HT-29 (cell line): Measurements from ENCODE around the gene FLNA. TPM values are rescaled to one million over a fixed set of nuclear protein-coding genes. Genes with fewer than 3 reads are reported as not detected.
"Not testable (repeated sequence)": the region's sequence is repeated elsewhere in the genome, so short reads cannot be mapped to it uniquely, and the experiment has no call there.

Experiments
- DNase-seq: peaks from one replicate; pipeline ENCODE4 v3.0.0-alpha.2; 2015; ENCODE audit warnings: low spot score
- small RNA-seq: library from RNA; depleted of rRNA; stranded (forward); fragments of <200 nt; gene quantifications from one replicate; pipeline ENCODE3, GENCODE V24; 2014
- total RNA-seq: library from RNA; depleted of rRNA; stranded (reverse); fragments of >200 nt; shearing (Covaris generic); gene quantifications from 2 replicates; pipeline ENCODE4 v1.2.3, GENCODE V29; 2014; rRNA removed

FLNA gene
- total RNA-seq, 1 experiment from 2014 or later = 516 TPM

- no peak for DNase-seq
These were observed 65.2 kb downstream of the FLNA start for GRCh38 chrX:154309041-154309775.

GRCh38 chrX:154308108-154308946, 66.1 kb downstream of the FLNA start:
- DNase-seq = peak; percentile 76

GRCh38 chrX:154307202-154307601, 67.2 kb downstream of the FLNA start:
- DNase-seq = no peak

GRCh38 chrX:154305541-154306205, 68.8 kb downstream of the FLNA start:
- no peak for DNase-seq

- DNase-seq = no peak
These were observed 69.6 kb downstream of the FLNA start for GRCh38 chrX:154304846-154305245.

GRCh38 chrX:154303476-154303875, 71.0 kb downstream of the FLNA start:
- DNase-seq = no peak

GRCh38 chrX:154302998-154303397, 71.4 kb downstream of the FLNA start:
- not testable (repeated sequence) for DNase-seq

GRCh38 chrX:154300816-154301215, 73.6 kb downstream of the FLNA start:
- DNase-seq = no peak

Small RNA genes lying within 50 kb of the gene (small RNA-seq; reads per million reads assigned to genes)
- gene SNORA70 = not detected

Other genes with a start within 250 kb of the FLNA start
- not detected in 2 replicates for gene OPN1LW, start 230.4 kb downstream of the FLNA start, total RNA-seq
- gene OPN1MW, start 192.0 kb downstream of the FLNA start, total RNA-seq = not detected in 2 replicates
- gene OPN1MW2, start 154.9 kb downstream of the FLNA start, total RNA-seq = not detected in 2 replicates
- gene OPN1MW3, start 117.1 kb downstream of the FLNA start, total RNA-seq = not detected in 2 replicates
- not detected in 2 replicates for gene TEX28, start 79.5 kb downstream of the FLNA start, total RNA-seq
- gene TKTL1, start 78.8 kb downstream of the FLNA start, total RNA-seq = not detected in 2 replicates
- 70.5 and 87.0 TPM in 2 replicates for gene EMD, start 4.7 kb upstream of the FLNA start, total RNA-seq
- 4,676 and 4,679 TPM in 2 replicates for gene RPL10, start 23.7 kb upstream of the FLNA start, total RNA-seq
- 114 and 118 TPM in 2 replicates for gene DNASE1L1, start 34.6 kb upstream of the FLNA start, total RNA-seq
- gene TAFAZZIN, start 36.9 kb upstream of the FLNA start, total RNA-seq = 60.3 and 80.6 TPM in 2 replicates
- gene ATP6AP1, start 54.0 kb upstream of the FLNA start, total RNA-seq = 162 and 181 TPM in 2 replicates
- 124 and 128 TPM in 2 replicates for gene GDI1, start 62.5 kb upstream of the FLNA start, total RNA-seq
- 103 and 107 TPM in 2 replicates for gene FAM50A, start 69.5 kb upstream of the FLNA start, total RNA-seq
- gene PLXNA3, start 83.6 kb upstream of the FLNA start, total RNA-seq = 33.6 and 40.8 TPM in 2 replicates
- 122 and 129 TPM in 2 replicates for gene LAGE3, start 104.6 kb upstream of the FLNA start, total RNA-seq
- 195 and 203 TPM in 2 replicates for gene UBL4A, start 112.0 kb upstream of the FLNA start, total RNA-seq
- 67.2 TPM in 2 replicates for gene SLC10A3, start 116.0 kb upstream of the FLNA start, total RNA-seq
- gene FAM3A, start 141.6 kb upstream of the FLNA start, total RNA-seq = 73.0 and 89.0 TPM in 2 replicates
- 269 and 280 TPM in 2 replicates for gene G6PD, start 172.2 kb upstream of the FLNA start, total RNA-seq
- gene IKBKG, start 173.0 kb upstream of the FLNA start, total RNA-seq = 43.4 and 51.1 TPM in 2 replicates
- not detected in 2 replicates for gene CTAG1A, start 210.5 kb upstream of the FLNA start, total RNA-seq
- gene CTAG1B, start 244.6 kb upstream of the FLNA start, total RNA-seq = not detected in 2 replicates